ENCODE results near the gene IFI27. TPM values are rescaled to one million over a fixed set of nuclear protein-coding genes. Genes with fewer than 3 reads are reported as not detected.

IFI27 gene
- total RNA-seq, 1 experiment from 2014 or later, result 2.3 TPM

DNA sequence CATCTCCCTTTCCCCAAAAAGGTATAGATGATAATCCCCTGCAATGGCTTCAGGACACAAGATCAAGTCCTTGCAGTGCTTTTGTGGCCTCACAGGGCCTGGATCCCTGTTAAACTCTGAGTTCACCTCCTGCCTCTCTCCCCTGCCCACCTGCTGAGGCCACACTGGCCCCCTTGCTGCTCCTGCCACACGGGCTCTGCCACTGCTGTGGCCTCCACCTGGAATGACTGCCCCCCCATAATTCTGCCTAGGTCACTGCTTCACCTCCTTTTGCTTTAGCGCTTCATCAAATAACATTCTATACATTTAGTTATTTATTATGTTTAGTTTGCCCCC lies 653 bp upstream of the IFI27 start:
- no peak for DNase-seq (ENCODE audit: low read depth, low spot score)
- no peak overlapping the region for H3K27ac ChIP-seq (ENCODE audit: low read length)
- ChIA-PET POLR2A (no interaction called here), CTCF (no interaction called here)
- H3K4me3 ChIP-seq (ENCODE audit: low read depth in 2 of 2, low read length in 2 of 2), result no peak overlapping the region
- ATAC-seq, result no peak
- no peaks in the 10 kb centered on the region for H3K27me3 ChIP-seq (ENCODE audit: control insufficient read depth, insufficient read depth, low read length)
- BruUV-seq (replicated peaks), result no TSS peak
- intact Hi-C loops (cut with micrococcal nuclease; ENCODE audit: unreplicated experiment) (no loop called here), in situ Hi-C loops (cut with HindIII; ENCODE audit: low pct_unique_long_range_greater_than_20kb, low sequenced_read_pairs) (no loop called here)
- H3K36me3 ChIP-seq (ENCODE audit: control insufficient read depth, insufficient read depth, low read length), result no peaks in the 10 kb centered on the region; the same call in 1 of the 2 replicates
- no peaks in the 10 kb centered on the region for H3K4me1 ChIP-seq (ENCODE audit: control insufficient read depth, insufficient read depth, low read length)
- TF ChIP-seq SIN3A (IDR thresholded peaks at IDR 0.05; ENCODE audit: borderline replicate concordance, insufficient read depth, low read depth, low read length), result no peak
- TF ChIP-seq, protein P1, sequence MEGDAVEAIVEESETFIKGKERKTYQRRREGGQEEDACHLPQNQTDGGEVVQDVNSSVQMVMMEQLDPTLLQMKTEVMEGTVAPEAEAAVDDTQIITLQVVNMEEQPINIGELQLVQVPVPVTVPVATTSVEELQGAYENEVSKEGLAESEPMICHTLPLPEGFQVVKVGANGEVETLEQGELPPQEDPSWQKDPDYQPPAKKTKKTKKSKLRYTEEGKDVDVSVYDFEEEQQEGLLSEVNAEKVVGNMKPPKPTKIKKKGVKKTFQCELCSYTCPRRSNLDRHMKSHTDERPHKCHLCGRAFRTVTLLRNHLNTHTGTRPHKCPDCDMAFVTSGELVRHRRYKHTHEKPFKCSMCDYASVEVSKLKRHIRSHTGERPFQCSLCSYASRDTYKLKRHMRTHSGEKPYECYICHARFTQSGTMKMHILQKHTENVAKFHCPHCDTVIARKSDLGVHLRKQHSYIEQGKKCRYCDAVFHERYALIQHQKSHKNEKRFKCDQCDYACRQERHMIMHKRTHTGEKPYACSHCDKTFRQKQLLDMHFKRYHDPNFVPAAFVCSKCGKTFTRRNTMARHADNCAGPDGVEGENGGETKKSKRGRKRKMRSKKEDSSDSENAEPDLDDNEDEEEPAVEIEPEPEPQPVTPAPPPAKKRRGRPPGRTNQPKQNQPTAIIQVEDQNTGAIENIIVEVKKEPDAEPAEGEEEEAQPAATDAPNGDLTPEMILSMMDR (IDR thresholded peaks at IDR 0.05), result no peak
- TF ChIP-seq, protein P2, sequence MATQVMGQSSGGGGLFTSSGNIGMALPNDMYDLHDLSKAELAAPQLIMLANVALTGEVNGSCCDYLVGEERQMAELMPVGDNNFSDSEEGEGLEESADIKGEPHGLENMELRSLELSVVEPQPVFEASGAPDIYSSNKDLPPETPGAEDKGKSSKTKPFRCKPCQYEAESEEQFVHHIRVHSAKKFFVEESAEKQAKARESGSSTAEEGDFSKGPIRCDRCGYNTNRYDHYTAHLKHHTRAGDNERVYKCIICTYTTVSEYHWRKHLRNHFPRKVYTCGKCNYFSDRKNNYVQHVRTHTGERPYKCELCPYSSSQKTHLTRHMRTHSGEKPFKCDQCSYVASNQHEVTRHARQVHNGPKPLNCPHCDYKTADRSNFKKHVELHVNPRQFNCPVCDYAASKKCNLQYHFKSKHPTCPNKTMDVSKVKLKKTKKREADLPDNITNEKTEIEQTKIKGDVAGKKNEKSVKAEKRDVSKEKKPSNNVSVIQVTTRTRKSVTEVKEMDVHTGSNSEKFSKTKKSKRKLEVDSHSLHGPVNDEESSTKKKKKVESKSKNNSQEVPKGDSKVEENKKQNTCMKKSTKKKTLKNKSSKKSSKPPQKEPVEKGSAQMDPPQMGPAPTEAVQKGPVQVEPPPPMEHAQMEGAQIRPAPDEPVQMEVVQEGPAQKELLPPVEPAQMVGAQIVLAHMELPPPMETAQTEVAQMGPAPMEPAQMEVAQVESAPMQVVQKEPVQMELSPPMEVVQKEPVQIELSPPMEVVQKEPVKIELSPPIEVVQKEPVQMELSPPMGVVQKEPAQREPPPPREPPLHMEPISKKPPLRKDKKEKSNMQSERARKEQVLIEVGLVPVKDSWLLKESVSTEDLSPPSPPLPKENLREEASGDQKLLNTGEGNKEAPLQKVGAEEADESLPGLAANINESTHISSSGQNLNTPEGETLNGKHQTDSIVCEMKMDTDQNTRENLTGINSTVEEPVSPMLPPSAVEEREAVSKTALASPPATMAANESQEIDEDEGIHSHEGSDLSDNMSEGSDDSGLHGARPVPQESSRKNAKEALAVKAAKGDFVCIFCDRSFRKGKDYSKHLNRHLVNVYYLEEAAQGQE (IDR thresholded peaks at IDR 0.05; ENCODE audit: insufficient read depth in 1 of 2, low read depth in 2 of 2, low read length in 1 of 2), result no peak
- H3K9me3 ChIP-seq (ENCODE audit: control insufficient read depth, insufficient read depth, low read depth, low read length), result no peaks in the 10 kb centered on the region

DNA sequence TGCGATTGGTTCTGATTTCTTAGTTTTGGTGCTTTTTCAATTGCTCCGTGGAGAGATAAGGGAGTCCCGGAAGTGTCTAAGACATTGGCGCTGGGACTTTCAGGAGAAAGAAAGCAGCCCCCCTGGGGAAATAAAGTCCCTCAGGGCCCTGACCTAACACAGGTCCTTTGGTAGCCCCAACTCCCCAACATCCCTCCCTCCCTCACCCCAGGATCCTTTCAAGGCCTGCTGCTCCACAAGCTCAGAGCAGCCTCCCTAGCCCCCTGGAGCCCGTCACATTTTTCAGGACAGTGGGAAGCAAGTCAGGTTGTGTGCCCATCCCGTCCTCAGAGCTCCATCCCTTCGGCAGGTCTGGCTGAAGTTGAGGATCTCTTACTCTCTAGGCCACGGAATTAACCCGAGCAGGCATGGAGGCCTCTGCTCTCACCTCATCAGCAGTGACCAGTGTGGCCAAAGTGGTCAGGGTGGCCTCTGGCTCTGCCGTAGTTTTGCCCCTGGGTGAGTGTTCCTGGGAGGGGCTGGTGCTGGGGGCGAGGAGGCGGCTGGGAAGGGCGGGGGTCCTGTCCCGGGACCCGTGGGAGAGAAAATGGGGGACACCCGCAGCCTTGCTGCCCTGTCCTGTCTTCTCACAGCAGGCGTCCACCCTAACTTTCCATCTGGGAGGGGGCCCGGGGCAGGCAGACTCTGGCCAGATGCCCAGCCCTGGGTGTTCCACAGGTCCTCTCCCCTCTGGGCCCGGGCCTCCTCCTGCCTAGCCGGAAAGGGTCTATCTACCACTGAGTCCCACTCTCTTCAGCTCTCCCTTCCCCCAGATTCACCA lies 950 bp downstream of the IFI27 start:
- CTCF ChIA-PET, result no interaction called here

More for the DNA sequence above, 950 bp downstream of the IFI27 start:
- no peak overlapping the region for H3K27ac ChIP-seq (ENCODE audit: low read length)
- H3K9me3 ChIP-seq (ENCODE audit: control insufficient read depth, insufficient read depth, low read depth, low read length), result no peaks in the 10 kb centered on the region
- no peak overlapping the region for H3K4me3 ChIP-seq (ENCODE audit: low read depth in 2 of 2, low read length in 2 of 2)
- no peaks in the 10 kb centered on the region for H3K27me3 ChIP-seq (ENCODE audit: control insufficient read depth, insufficient read depth, low read length)
- intact Hi-C loops (cut with micrococcal nuclease; ENCODE audit: unreplicated experiment) (no loop called here), in situ Hi-C loops (cut with HindIII; ENCODE audit: low pct_unique_long_range_greater_than_20kb, low sequenced_read_pairs) (no loop called here)
- no TSS peak for BruUV-seq (replicated peaks)
- no peaks in the 10 kb centered on the region for H3K4me1 ChIP-seq (ENCODE audit: control insufficient read depth, insufficient read depth, low read length)
- no peak for DNase-seq (ENCODE audit: low read depth, low spot score)
- POLR2A ChIA-PET, result no interaction called here
- H3K36me3 ChIP-seq (ENCODE audit: control insufficient read depth, insufficient read depth, low read length), result no peaks in the 10 kb centered on the region; the same call in 1 of the 2 replicates
- ATAC-seq, result no peak
- TF ChIP-seq SIN3A (IDR thresholded peaks at IDR 0.05; ENCODE audit: borderline replicate concordance, insufficient read depth, low read depth, low read length), result no peak
- TF ChIP-seq TCF7L2 (IDR thresholded peaks at IDR 0.05; ENCODE audit: low read depth, low read length), result no peak
- TF ChIP-seq, protein P2 (IDR thresholded peaks at IDR 0.05; ENCODE audit: insufficient read depth in 1 of 2, low read depth in 2 of 2, low read length in 1 of 2), result no peak
- TF ChIP-seq, protein P1 (IDR thresholded peaks at IDR 0.05), result no peak
- TF ChIP-seq POLR2AphosphoS5 (IDR thresholded peaks at IDR 0.05; ENCODE audit: low read depth, low read length), result no peak

All from Panc1 (cell line).